Measurements from ENCODE around the gene CDRT15L2.
"Not testable (repeated sequence)": the region's sequence is repeated elsewhere in the genome, so short reads cannot be mapped to it uniquely, and the experiment has no call there.

- not testable (repeated sequence) for TF ChIP-seq CTCF, POLR2A (IDR thresholded peaks at IDR 0.05)
These were observed 20.5 kb upstream of the CDRT15L2 start for GRCh38 chr17:20559018-20559417.
